Hippocampal formation (tissue), 2 donors: ENCODE results near the gene UAP1.

ENCODE experiments used
- DNase-seq, 2 donors: peaks; one replicate each; lab custom pipeline; 2025; lab: John Stamatoyannopoulos, UW

Gene UAP1

GRCh38 chr1:162617513-162617912, 56.0 kb downstream of the UAP1 start:
- no peak for DNase-seq

- DNase-seq: no peak
These were observed 57.6 kb downstream of the UAP1 start for GRCh38 chr1:162619076-162619475.

GRCh38 chr1:162621256-162621655, 59.7 kb downstream of the UAP1 start:
- no peak for DNase-seq

- no peak for DNase-seq
These were observed 64.2 kb downstream of the UAP1 start for GRCh38 chr1:162625679-162626078.

- DNase-seq: no peak
These were observed 64.6 kb downstream of the UAP1 start for GRCh38 chr1:162626094-162626493.

- DNase-seq: no peak
These were observed 65.2 kb downstream of the UAP1 start for GRCh38 chr1:162626761-162627160.

GRCh38 chr1:162627662-162628296, 66.3 kb downstream of the UAP1 start:
- DNase-seq: no peak

GRCh38 chr1:162629077-162629627, 67.6 kb downstream of the UAP1 start:
- no peak for DNase-seq

GRCh38 chr1:162629651-162630050, 68.1 kb downstream of the UAP1 start:
- DNase-seq: no peak

GRCh38 chr1:162631546-162632191, 70.1 kb downstream of the UAP1 start:
- DNase-seq: no peak

- DNase-seq: no peak
These were observed 70.7 kb downstream of the UAP1 start, which contains the start of gene DDR2 for GRCh38 chr1:162632217-162632666. TSS of gene DDR2 (plus strand) at chr1:162632464. CDS start at chr1:162719064, 86,600 bp downstream.

- DNase-seq: no peak
These were observed 71.2 kb downstream of the UAP1 start for GRCh38 chr1:162632698-162633080.

- DNase-seq: no peak
These were observed 71.7 kb downstream of the UAP1 start for GRCh38 chr1:162633081-162633762.

GRCh38 chr1:162635418-162635817, 73.9 kb downstream of the UAP1 start:
- DNase-seq: no peak

- DNase-seq: no peak
These were observed 78.2 kb downstream of the UAP1 start for GRCh38 chr1:162639718-162640117.

GRCh38 chr1:162641114-162641513, 79.6 kb downstream of the UAP1 start:
- no peak for DNase-seq

GRCh38 chr1:162644986-162645314, 83.4 kb downstream of the UAP1 start:
- DNase-seq: no peak

- DNase-seq: no peak
These were observed 84.1 kb downstream of the UAP1 start for GRCh38 chr1:162645666-162646065.

GRCh38 chr1:162649583-162649982, 88.1 kb downstream of the UAP1 start:
- DNase-seq: no peak
